ENCODE measurements around the gene CDX1.

CDX1 gene

DNA sequence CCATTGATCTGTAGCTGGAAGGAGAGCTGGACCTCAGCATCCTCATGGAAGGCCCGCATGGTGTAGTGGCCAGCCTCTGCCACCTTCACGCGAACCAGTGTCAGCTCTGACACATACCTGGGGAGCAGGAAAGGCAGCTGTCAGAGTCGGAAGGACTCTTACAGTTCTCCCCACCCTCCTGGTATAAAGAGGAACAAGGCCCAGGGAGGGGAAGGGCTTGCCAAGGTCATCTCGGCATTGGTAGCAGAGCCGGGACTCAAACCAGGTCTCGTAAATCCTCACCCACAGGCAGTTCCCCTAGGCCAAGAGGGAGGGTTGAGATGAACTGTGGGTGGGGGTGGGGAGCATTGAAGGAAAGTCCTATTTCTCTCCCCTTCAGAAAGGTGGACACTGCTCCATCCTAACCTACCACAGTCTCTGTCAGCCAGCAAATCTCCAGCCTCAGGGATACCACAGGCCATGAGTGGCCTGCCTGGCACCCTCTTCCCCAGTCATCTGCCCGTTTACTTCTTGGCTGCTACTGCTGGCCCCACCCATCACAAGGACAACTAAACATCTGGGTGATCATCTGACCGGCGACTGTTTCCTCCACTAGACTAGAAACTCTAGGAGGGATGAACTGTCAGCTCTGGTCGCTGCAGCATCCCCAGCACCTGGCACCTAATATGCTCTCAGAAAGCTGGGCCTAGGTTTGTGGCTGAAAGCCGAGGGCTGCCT, 34.4 kb upstream of the CDX1 start:
- no peak for DNase-seq

DNA sequence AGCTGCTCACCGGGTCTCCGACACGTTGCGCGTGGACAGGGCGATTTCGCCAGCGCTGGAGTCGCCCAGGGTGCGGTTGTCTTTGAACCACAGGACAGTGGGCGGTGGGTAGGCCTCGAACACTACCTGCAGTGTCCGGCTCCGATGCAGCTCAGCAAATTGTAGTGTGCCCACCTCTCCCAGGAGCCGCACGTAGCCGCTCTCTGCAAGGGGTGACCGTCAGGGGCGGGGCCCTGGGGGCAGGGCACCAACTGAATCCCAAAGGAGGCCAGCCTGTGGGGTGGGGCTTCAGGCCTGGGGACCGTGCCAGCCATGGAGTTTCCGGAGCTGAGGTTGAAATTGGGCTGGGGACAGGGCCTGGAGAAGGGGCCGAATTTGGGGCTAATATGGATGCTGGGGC, 33.8 kb upstream of the CDX1 start:
- no peak for DNase-seq

DNA sequence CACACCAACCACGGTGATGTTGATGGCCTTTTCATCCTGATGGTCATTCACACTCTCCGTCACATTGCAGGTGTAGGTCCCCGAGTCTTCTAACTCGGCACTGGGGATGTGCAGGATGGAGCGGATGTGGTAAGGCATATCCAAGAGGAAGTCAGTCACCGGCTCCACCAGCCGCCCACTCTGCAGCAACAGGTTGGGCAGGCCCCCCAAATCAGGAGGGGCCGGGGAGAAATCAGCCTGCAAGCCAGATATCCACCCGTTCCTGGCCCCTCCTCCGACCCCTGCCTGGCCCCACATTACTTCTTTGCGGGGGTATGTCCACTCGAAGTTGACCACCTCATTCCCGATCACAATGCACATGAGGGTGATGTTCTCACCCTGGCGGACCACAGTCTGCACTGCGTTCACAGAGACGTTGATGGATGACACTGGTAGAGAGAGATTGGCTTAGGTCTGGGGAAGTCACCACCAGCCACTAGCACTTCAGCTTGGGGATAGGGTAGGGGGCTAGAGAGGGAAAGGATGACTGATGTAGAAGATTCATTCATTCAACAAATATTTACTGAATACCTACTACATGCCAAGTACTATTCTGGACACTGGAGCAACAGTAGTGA, 32.9 kb upstream of the CDX1 start:
- no peak for DNase-seq

- DNase-seq = no peak
These were observed 32.4 kb upstream of the CDX1 start for GRCh38 chr5:150134198-150134588.

DNA sequence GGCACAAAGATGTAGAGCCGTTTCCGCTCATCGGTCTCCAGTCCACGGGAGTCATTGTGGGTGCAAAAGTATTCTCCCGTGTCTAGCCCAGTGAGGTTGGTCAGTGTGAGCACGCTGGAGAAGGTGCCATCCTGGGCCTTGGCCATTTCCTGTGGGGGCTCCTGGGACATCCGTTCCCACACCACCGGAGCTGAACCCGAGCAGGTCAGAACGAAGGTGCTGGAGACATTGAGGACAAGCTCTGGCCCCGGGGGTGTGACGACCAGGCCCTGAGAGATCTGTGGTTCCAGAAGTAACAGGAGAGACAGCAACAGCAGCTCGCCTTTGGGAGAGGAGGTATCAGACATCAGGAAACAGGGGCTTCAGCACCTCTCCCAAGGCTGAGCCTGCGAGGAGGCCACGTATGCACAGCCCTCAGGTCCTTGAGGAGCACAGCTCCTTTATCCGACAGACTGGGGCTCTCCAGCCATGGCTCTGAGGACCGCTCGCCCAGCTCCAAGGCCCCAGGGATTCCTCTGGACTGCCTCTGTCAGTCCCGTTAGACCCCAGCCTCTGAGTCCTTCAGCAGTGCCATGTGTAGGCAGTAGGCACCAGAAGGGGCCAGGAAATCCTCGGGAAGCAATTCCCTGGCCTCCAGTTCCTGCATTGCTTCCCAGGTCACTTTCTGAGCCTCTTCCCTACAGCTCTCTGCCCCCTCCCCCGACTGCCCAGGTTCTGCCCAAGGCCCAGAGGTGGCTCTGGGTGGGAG, 30.8 kb upstream of the CDX1 start:
- DNase-seq = no peak

DNA sequence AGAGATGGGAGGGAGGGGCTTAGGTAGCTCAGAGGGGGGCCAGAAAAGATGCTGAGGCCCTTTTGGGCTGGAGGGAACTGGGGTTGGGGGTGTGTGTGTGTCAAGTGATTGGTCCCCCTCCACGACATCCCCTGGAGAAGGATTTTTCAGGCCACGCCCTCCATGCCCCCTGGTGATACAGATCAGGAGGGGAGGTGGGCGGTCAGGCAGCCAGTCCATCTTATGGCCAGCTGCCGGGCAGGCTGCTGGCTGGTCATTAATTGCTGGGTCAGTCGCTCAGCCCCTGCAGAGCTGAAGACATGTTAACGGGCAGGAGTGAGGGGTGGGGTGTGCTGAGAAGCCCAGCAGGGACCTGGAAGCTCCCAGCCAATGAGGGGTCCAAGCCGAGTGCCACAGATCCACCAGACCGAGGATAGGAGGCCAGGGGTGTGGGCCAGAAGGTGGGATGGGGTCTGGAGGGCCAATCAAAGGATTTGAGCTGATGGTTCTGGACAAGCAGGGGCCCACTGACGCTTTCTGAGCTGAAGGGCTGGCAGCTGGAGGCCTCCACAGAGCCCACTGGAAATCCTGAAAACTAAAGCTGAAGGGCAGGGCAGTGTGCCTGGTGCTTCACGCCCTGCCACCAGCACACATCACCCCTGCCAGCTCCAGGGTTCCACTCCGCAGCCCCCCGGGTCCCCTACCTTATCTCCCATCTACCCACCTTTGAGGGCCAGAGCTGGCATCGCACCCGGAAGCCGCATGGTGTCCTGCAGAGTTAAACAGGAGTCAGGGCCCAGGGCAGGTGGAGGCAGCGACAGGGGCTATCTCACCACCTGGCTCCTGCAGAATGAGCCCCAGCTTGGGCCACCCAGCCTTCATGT, 30.0 kb upstream of the CDX1 start:
- DNase-seq = no peak

GRCh38 chr5:150137168-150137957, 29.2 kb upstream of the CDX1 start:
- DNase-seq = no peak

DNA sequence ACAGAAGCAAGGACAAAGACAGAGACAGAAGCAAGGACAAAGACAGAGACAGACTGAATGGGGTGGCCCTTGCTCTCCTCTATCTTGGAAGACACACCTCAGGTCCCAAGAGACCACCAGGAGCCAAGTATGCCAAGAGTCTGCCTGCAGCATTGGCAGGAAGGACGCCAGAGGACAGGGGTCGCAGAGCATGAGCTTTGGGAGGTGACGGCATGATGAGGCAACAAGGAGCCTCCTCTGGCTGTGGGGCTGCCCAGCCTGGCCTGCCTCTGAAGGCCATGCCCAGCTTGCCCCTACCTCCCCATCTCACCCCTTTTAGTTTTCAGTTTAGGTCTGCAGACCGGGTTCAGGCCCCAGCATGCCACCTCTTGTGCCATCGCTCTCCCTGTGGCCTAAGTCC, 28.6 kb upstream of the CDX1 start:
- no peak for DNase-seq

- DNase-seq = no peak
These were observed 27.9 kb upstream of the CDX1 start for GRCh38 chr5:150138551-150139265.

- DNase-seq = no peak
These were observed 27.2 kb upstream of the CDX1 start for GRCh38 chr5:150139334-150139733.

DNA sequence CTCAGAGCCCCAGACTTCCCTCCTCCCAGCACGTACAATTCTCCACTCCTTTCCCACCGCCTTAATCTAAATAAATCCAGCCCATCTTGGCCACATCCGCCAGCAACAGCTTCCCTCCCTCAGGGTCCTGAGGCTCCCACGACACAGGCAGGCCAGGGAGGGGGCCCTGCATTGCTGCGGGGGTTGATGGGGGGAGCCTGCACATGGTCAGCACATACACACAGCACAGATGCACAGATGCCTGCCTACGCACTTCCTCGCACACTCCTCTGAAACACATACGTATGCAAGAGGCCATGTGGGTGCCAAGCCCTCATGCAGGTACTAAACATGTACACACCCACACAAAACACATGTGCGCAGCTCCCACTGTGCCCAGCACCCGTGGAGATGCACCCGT, 25.7 kb upstream of the CDX1 start:
- no peak for DNase-seq

DNA sequence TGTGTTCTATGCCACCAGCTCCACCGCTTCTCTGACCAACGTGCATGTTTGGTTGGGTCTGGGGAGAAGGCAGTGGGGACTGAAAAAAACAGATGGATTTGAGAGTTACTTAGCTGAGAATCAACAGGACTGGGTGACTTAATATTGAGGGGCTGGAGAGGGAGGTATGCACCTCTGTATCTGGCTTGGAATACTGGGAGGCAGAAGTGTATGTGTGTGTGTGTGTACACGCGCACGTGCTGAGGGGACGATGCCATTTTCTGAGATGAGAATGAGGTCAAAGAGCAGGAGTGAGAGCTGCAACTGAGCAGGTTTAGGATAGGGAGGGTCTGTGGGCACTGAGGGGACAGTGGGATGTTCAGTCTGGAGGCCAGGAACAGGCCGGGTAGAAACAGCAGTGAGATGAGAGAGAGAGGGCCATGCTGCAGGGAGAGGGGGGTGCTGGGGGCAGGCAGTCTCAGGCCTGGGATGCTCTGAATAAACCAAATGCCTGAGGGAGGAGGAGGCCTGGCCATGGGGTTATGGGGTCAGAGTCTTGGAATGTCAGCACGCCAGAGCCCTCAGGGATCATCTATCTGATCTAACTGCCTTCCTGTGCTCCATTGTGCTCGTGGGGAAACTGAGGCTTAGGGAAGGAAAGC, 24.9 kb upstream of the CDX1 start:
- DNase-seq = no peak

DNA sequence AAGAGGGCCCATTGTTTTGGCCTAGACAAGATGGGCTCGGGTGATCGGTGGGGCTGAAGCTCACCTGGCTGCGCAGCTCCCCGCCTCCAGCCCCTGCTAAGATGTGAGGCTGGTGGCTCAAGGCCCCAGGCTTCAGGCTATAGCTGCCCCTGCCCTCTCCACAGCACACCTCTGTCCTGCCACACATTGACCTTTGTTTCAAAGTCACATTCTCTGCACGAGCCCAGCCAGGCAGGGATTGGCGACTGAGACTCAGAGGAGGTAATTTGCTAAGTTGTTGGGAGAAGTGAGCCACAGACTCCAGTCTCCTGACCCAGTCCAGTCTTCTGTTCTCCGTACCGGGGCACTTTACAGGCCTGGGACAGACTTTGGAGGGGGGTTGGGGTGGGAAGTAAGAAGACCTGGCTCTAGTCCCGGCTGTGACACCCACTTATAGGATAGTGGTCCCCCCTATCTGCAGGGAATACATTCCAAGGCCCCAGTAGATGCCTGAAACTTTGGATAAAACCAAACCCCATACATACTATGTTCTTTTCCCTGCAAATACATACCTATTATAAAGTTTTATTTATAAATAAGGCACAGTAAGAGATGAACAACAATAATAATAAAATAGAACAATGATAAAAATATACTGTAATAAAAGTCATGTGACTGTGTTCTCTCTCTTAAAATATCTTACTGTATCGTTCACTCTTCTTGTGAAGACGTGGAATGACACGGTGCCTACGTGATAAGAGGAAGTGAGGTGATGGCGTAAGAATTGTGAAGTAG, 24.2 kb upstream of the CDX1 start:
- no peak for DNase-seq

DNA sequence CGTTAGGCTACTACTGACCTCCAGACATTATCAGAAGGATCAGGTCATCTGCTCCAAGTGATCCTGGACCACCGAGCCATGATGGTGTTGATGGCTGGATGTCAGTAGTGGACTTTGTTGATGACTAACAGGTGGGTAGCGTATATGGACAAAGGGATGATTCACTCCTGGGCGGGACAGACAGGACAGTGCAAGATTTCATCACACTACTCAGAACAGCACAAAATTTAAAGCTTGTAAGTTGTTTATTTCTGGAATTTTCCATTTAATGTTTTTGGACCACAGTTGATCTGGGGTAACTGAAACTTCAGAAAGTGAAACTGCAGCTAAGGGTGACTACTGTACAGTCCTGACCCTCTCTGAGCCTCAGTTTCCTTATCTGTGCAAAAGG, 23.6 kb upstream of the CDX1 start:
- DNase-seq = peak; percentile 67

GRCh38 chr5:150143350-150144245, 23.0 kb upstream of the CDX1 start:
- no peak for DNase-seq

- no peak for DNase-seq
These were observed 22.3 kb upstream of the CDX1 start for GRCh38 chr5:150144246-150144801.

- DNase-seq = no peak
These were observed 21.7 kb upstream of the CDX1 start for GRCh38 chr5:150144879-150145278.

DNA sequence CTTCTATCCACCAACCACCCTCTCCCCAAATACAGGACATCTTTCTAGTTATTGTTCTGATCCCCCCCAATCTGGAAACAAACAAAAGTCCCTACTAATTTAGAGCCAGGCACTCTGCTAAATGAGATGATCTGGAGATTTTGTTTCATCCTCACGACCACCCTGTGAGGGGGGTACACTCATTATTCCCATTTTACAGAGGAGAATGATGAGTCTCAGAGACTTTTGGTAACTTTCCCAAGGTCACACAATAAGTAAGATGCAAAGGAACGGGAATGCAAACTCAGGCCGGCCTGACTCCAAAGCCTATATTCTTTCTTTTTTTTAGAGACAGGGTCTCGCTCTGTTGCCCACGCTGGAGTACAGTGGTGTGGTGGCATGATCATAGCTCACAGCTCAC, 20.3 kb upstream of the CDX1 start:
- no peak for DNase-seq
